BJ (cell line): ENCODE data around the gene TTR. TPM values are rescaled to one million over a fixed set of nuclear protein-coding genes. Genes with fewer than 3 reads are reported as not detected.

ENCODE experiments used
- CTCF ChIA-PET: fragments of 350-600 bp; formaldehyde crosslinking; extraction: SDS; loops from one replicate; lab custom pipeline; 2021; ENCODE audit warnings: antibody characterized with exemption, inconsistent platforms; lab: Yijun Ruan, JAX
- POLR2A ChIA-PET: fragments of 300-600 bp; sonication (Branson Sonifier 250); formaldehyde crosslinking; extraction: SDS; loops from one replicate; lab custom pipeline; 2021; ENCODE audit warnings: antibody characterized with exemption; lab: Charles Lee
- DNase-seq: peaks from one replicate; pipeline ENCODE4 v3.0.0-alpha.2; 2011; ENCODE audit warnings: low read depth
- H3K27me3 ChIP-seq: 2 replicates; pipeline ENCODE4 v1.6.0; 2011; ENCODE audit warnings: low read length; ENCODE audit not compliant: control insufficient read depth, insufficient read depth
- H3K36me3 ChIP-seq: 2 replicates; pipeline ENCODE4 v1.5.1; 2011; ENCODE audit warnings: low read length; ENCODE audit not compliant: control insufficient read depth, insufficient read depth
- H3K4me3 ChIP-seq: 2 replicates; pipeline ENCODE4 v1.5.1; 2011; ENCODE audit warnings: low read depth, mild to moderate bottlenecking, control low read depth, low read length
- polyA plus RNA-seq: library from polyadenylated mRNA; depleted of rRNA; stranded (reverse); fragments of >200 nt; gene quantifications from 2 replicates; pipeline ENCODE4 v1.2.3, GENCODE V29; 2011
- TF ChIP-seq, protein P1 (sequence below): IDR thresholded peaks from 2 replicates; pipeline ENCODE4 v1.5.1; 2011; ENCODE audit warnings: low read depth, mild to moderate bottlenecking, control low read depth, inconsistent platforms, low read length, moderate library complexity; ENCODE audit not compliant: insufficient read depth

TTR gene
- polyA plus RNA-seq, 1 experiment, result not detected

DNA sequence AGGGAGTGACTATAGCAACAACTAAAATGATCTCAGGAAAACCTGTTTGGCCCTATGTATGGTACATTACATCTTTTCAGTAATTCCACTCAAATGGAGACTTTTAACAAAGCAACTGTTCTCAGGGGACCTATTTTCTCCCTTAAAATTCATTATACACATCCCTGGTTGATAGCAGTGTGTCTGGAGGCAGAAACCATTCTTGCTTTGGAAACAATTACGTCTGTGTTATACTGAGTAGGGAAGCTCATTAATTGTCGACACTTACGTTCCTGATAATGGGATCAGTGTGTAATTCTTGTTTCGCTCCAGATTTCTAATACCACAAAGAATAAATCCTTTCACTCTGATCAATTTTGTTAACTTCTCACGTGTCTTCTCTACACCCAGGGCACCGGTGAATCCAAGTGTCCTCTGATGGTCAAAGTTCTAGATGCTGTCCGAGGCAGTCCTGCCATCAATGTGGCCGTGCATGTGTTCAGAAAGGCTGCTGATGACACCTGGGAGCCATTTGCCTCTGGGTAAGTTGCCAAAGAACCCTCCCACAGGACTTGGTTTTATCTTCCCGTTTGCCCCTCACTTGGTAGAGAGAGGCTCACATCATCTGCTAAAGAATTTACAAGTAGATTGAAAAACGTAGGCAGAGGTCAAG, 955 bp downstream of the TTR start:
- Histone ChIP-seq H3K4me3 (no peak overlapping the region), H3K36me3 (no peaks in the 10 kb centered on the region), H3K27me3 (no peaks in the 10 kb centered on the region)
- DNase-seq, result no peak
- TF ChIP-seq, protein P1, sequence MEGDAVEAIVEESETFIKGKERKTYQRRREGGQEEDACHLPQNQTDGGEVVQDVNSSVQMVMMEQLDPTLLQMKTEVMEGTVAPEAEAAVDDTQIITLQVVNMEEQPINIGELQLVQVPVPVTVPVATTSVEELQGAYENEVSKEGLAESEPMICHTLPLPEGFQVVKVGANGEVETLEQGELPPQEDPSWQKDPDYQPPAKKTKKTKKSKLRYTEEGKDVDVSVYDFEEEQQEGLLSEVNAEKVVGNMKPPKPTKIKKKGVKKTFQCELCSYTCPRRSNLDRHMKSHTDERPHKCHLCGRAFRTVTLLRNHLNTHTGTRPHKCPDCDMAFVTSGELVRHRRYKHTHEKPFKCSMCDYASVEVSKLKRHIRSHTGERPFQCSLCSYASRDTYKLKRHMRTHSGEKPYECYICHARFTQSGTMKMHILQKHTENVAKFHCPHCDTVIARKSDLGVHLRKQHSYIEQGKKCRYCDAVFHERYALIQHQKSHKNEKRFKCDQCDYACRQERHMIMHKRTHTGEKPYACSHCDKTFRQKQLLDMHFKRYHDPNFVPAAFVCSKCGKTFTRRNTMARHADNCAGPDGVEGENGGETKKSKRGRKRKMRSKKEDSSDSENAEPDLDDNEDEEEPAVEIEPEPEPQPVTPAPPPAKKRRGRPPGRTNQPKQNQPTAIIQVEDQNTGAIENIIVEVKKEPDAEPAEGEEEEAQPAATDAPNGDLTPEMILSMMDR, result no peak
- ChIA-PET POLR2A (no interaction called here), CTCF (no interaction called here)

DNA sequence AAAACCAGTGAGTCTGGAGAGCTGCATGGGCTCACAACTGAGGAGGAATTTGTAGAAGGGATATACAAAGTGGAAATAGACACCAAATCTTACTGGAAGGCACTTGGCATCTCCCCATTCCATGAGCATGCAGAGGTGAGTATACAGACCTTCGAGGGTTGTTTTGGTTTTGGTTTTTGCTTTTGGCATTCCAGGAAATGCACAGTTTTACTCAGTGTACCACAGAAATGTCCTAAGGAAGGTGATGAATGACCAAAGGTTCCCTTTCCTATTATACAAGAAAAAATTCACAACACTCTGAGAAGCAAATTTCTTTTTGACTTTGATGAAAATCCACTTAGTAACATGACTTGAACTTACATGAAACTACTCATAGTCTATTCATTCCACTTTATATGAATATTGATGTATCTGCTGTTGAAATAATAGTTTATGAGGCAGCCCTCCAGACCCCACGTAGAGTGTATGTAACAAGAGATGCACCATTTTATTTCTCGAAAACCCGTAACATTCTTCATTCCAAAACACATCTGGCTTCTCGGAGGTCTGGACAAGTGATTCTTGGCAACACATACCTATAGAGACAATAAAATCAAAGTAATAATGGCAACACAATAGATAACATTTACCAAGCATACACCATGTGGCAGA, 3.6 kb downstream of the TTR start:
- TF ChIP-seq, protein P1, result no peak
- POLR2A ChIA-PET, result no interaction called here
- no peaks in the 10 kb centered on the region for H3K27me3 ChIP-seq
- no peak for DNase-seq
- no peaks in the 10 kb centered on the region for H3K36me3 ChIP-seq
- CTCF ChIA-PET, result interaction anchor here (0.6 kb wide), 1 partner anchor 112 kb away, joined by 4 read pairs; no protein-coding TSS in a partner anchor
- H3K4me3 ChIP-seq, result no peak overlapping the region

DNA sequence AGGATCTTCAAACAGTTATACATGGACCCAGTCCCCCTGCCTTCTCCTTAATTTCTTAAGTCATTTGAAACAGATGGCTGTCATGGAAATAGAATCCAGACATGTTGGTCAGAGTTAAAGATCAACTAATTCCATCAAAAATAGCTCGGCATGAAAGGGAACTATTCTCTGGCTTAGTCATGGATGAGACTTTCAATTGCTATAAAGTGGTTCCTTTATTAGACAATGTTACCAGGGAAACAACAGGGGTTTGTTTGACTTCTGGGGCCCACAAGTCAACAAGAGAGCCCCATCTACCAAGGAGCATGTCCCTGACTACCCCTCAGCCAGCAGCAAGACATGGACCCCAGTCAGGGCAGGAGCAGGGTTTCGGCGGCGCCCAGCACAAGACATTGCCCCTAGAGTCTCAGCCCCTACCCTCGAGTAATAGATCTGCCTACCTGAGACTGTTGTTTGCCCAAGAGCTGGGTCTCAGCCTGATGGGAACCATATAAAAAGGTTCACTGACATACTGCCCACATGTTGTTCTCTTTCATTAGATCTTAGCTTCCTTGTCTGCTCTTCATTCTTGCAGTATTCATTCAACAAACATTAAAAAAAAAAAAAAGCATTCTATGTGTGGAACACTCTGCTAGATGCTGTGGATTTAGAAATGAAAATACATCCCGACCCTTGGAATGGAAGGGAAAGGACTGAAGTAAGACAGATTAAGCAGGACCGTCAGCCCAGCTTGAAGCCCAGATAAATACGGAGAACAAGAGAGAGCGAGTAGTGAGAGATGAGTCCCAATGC, 4.6 kb downstream of the TTR start:
- TF ChIP-seq, protein P1, result no peak
- Histone ChIP-seq H3K4me3 (no peak overlapping the region), H3K36me3 (no peaks in the 10 kb centered on the region), H3K27me3 (no peaks in the 10 kb centered on the region)
- CTCF ChIA-PET, result interaction anchor here (0.6 kb wide), 2 partner anchors 111 to 128 kb away, joined by 4 to 5 read pairs; no protein-coding TSS in a partner anchor
- POLR2A ChIA-PET, result no interaction called here
- DNase-seq, result peak; percentile 50

DNA sequence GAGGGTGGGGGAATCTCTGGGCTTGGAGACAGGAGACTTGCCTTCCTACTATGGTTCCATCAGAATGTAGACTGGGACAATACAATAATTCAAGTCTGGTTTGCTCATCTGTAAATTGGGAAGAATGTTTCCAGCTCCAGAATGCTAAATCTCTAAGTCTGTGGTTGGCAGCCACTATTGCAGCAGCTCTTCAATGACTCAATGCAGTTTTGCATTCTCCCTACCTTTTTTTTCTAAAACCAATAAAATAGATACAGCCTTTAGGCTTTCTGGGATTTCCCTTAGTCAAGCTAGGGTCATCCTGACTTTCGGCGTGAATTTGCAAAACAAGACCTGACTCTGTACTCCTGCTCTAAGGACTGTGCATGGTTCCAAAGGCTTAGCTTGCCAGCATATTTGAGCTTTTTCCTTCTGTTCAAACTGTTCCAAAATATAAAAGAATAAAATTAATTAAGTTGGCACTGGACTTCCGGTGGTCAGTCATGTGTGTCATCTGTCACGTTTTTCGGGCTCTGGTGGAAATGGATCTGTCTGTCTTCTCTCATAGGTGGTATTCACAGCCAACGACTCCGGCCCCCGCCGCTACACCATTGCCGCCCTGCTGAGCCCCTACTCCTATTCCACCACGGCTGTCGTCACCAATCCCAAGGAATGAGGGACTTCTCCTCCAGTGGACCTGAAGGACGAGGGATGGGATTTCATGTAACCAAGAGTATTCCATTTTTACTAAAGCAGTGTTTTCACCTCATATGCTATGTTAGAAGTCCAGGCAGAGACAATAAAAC, 6.5 kb downstream of the TTR start:
- TF ChIP-seq, protein P1, result no peak
- H3K4me3 ChIP-seq, result no peak overlapping the region
- ChIA-PET CTCF (no interaction called here), POLR2A (no interaction called here)
- H3K27me3 ChIP-seq, result no peaks in the 10 kb centered on the region
- DNase-seq, result no peak
- no peaks in the 10 kb centered on the region for H3K36me3 ChIP-seq
